HEK293T (cell line): ENCODE measurements around the gene LIMCH1.
"Not testable (repeated sequence)": the region's sequence is repeated elsewhere in the genome, so short reads cannot be mapped to it uniquely, and the experiment has no call there.

Source experiments
- BHLHE40 ChIP-seq: fragments of 450-650 bp; IDR thresholded peaks from 2 replicates; pipeline ENCODE4 v1.6.1; 2016; ENCODE audit warnings: mild to moderate bottlenecking, moderate library complexity, borderline replicate concordance
- ELF4 ChIP-seq: fragments of 450-650 bp; IDR thresholded peaks from 2 replicates; pipeline ENCODE4 v1.6.1; 2017; ENCODE audit warnings: antibody characterized with exemption
- FOXK2 ChIP-seq: fragments of 450-650 bp; IDR thresholded peaks from 2 replicates; pipeline ENCODE4 v1.6.1; 2016; ENCODE audit warnings: mild to moderate bottlenecking
- HDGF ChIP-seq: fragments of 450-650 bp; IDR thresholded peaks from 2 replicates; pipeline ENCODE4 v1.6.1; 2017; ENCODE audit warnings: antibody characterized with exemption, borderline replicate concordance
- LEF1 ChIP-seq: fragments of 450-650 bp; IDR thresholded peaks from 2 replicates; pipeline ENCODE4 v1.6.1; 2017; ENCODE audit warnings: mild to moderate bottlenecking, borderline replicate concordance
- NFRKB ChIP-seq: fragments of 450-650 bp; IDR thresholded peaks from 2 replicates; pipeline ENCODE4 v1.6.1; 2016; ENCODE audit warnings: mild to moderate bottlenecking, moderate library complexity
- SP1 ChIP-seq: fragments of 450-650 bp; IDR thresholded peaks from 2 replicates; pipeline ENCODE4 v1.6.1; 2017
- SUZ12 ChIP-seq: fragments of 450-650 bp; IDR thresholded peaks from 2 replicates; pipeline ENCODE4 v1.6.1; 2016; ENCODE audit warnings: mild to moderate bottlenecking
- TARDBP ChIP-seq: fragments of 450-650 bp; IDR thresholded peaks from 2 replicates; pipeline ENCODE4 v1.6.1; 2016
- ZNF384 ChIP-seq: fragments of 450-650 bp; IDR thresholded peaks from 2 replicates; pipeline ENCODE4 v1.6.1; 2016
- TF ChIP-seq, protein P1 (sequence below): fragments of 450-650 bp; IDR thresholded peaks from 2 replicates; pipeline ENCODE4 v1.6.1; 2016

DNA sequence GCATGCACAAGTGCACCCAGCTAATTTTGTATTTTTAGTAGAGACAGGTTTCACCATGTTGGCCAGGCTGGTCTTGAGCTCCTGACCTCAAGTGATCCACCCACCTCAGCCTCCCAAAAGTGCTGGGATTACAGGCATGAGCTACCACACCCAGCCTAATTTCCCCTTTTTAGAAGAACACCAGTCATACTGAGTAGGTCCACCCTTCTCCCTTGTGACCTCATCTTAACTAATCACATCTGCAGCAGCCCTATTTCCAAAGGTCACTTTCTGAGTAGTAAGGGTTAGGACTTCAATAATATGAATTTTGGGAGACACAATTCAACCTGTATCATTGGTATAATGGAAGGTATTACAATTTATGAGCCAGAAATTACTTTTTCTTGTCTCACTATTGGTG, 113.2 kb downstream of the LIMCH1 start:
- not testable (repeated sequence) for TF ChIP-seq LEF1, SP1, HDGF, BHLHE40, SUZ12, FOXK2, ZNF384, ELF4, TARDBP, NFRKB
- TF ChIP-seq, protein P1, sequence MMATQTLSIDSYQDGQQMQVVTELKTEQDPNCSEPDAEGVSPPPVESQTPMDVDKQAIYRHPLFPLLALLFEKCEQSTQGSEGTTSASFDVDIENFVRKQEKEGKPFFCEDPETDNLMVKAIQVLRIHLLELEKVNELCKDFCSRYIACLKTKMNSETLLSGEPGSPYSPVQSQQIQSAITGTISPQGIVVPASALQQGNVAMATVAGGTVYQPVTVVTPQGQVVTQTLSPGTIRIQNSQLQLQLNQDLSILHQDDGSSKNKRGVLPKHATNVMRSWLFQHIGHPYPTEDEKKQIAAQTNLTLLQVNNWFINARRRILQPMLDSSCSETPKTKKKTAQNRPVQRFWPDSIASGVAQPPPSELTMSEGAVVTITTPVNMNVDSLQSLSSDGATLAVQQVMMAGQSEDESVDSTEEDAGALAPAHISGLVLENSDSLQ, result not testable (repeated sequence)
